Endothelial cell of umbilical vein (primary cell): Measurements from ENCODE around the gene LEO1. TPM values are rescaled to one million over a fixed set of nuclear protein-coding genes. Genes with fewer than 3 reads are reported as not detected.

Experiments used
- BruUV-seq: library from RNA; stranded (reverse); fragments of 400-500 nt; replicated peaks from 2 replicates; lab custom pipeline; 2021; lab: Mats Ljungman, UMichigan
- CTCF ChIA-PET: fragments of 300-600, 350-600 bp; sonication (Branson Sonifier 250); formaldehyde crosslinking; loops from one replicate; lab custom pipeline; 2021; ENCODE audit warnings: antibody characterized with exemption, inconsistent platforms; lab: Charles Lee
- POLR2A ChIA-PET: fragments of 300-600, 350-600 bp; sonication (Branson Sonifier 250); formaldehyde crosslinking; loops from one replicate; lab custom pipeline; 2021; ENCODE audit warnings: antibody characterized with exemption, inconsistent platforms; lab: Charles Lee
- DNase-seq: peaks from one replicate; pipeline ENCODE4 v3.0.0-alpha.2; 2011; ENCODE audit warnings: low read depth, low spot score
- FAIRE-seq: peaks from 2 replicates; lab custom pipeline; 2011; peaks lifted over from hg19 to GRCh38; lab: Jason Lieb, UNC
- H2AFZ ChIP-seq: 2 replicates; pipeline ENCODE4 v1.6.0; 2012; ENCODE audit warnings: low read depth, low read length, control low read depth, inconsistent platforms
- H3K27ac ChIP-seq: 2 replicates; pipeline ENCODE4 v1.5.1; 2011; ENCODE audit warnings: low read depth, mild to moderate bottlenecking, control low read depth, low read length, moderate library complexity; ENCODE audit not compliant: insufficient read depth
- H3K27me3 ChIP-seq, 2 experiments: 2 replicates each; pipeline versions ENCODE4 v1.6.0 to v1.6.1; 2011; ENCODE audit warnings: low read length in 2 of 2, mixed read lengths in 1 of 2; ENCODE audit not compliant: control insufficient read depth in 2 of 2, insufficient read depth in 2 of 2
- H3K36me3 ChIP-seq, 2 experiments: 2 replicates in 1 of 2; 3 replicates in 1 of 2; pipeline ENCODE4 v1.5.1; 2011; ENCODE audit warnings: low read length in 2 of 2, mild to moderate bottlenecking in 1 of 2, moderate library complexity in 1 of 2; ENCODE audit not compliant: control insufficient read depth in 2 of 2, insufficient read depth in 2 of 2; ENCODE audit errors: extremely low read depth in 1 of 2
- H3K4me1 ChIP-seq: 3 replicates; pipeline ENCODE4 v1.5.1; 2011; ENCODE audit warnings: mild to moderate bottlenecking, low read length; ENCODE audit not compliant: control insufficient read depth, insufficient read depth; ENCODE audit errors: extremely low read depth
- H3K4me2 ChIP-seq: 2 replicates; pipeline ENCODE4 v1.6.1; 2011; ENCODE audit warnings: low read length, control low read depth, mixed read lengths; ENCODE audit not compliant: insufficient read depth
- H3K4me3 ChIP-seq, 3 experiments: fragments of 200-600 bp in 1 of 3; sonication (generic), shearing (Covaris generic) in 1 of 3; replicated peaks in 1 of 3; 2 replicates each; pipeline ENCODE4 v1.5.1; 2011 to 2016; ENCODE audit warnings: control low read depth in 3 of 3, low read length in 3 of 3, mild to moderate bottlenecking in 2 of 3, inconsistent platforms in 1 of 3, low read depth in 1 of 3, moderate library complexity in 1 of 3; ENCODE audit not compliant: insufficient read depth in 1 of 3
- H3K79me2 ChIP-seq: 2 replicates; pipeline ENCODE4 v1.6.0; 2012; ENCODE audit warnings: low read length, inconsistent platforms; ENCODE audit not compliant: control insufficient read depth, insufficient read depth
- H3K9ac ChIP-seq: replicated peaks from 2 replicates; pipeline ENCODE3; 2011; ENCODE audit warnings: low read length, control low read depth; ENCODE audit not compliant: insufficient read depth; ENCODE audit errors: extremely low read depth
- H3K9me1 ChIP-seq: replicated peaks from 3 replicates; pipeline ENCODE4 v1.6.0; 2011; ENCODE audit warnings: mild to moderate bottlenecking, low read length; ENCODE audit not compliant: control insufficient read depth, insufficient read depth; ENCODE audit errors: extremely low read depth
- H3K9me3 ChIP-seq: replicated peaks from 2 replicates; pipeline ENCODE4 v1.5.1; 2012; ENCODE audit warnings: low read length, inconsistent platforms; ENCODE audit not compliant: control insufficient read depth, insufficient read depth
- H4K20me1 ChIP-seq: replicated peaks from 2 replicates; pipeline ENCODE3; 2011; ENCODE audit warnings: mild to moderate bottlenecking, low read length; ENCODE audit not compliant: control insufficient read depth, insufficient read depth; ENCODE audit errors: extremely low read depth
- EZH2 ChIP-seq: IDR thresholded peaks from 2 replicates; pipeline ENCODE4 v1.6.1; 2012; ENCODE audit warnings: borderline replicate concordance, low read depth, mild to moderate bottlenecking, moderate library complexity, low read length, inconsistent platforms; ENCODE audit not compliant: severe bottlenecking
- FOS ChIP-seq: IDR thresholded peaks from 2 replicates; pipeline ENCODE4 v1.6.1; 2011; ENCODE audit warnings: mild to moderate bottlenecking, low read length, moderate library complexity, borderline replicate concordance; ENCODE audit not compliant: insufficient read depth
- GATA2 ChIP-seq: IDR thresholded peaks from 2 replicates; pipeline ENCODE4 v1.7.0; 2011; ENCODE audit warnings: low read depth, mild to moderate bottlenecking, moderate library complexity, mixed read lengths, low read length; ENCODE audit not compliant: insufficient read length, insufficient read depth
- JUN ChIP-seq: IDR thresholded peaks from 2 replicates; pipeline ENCODE4 v1.6.1; 2011; ENCODE audit warnings: borderline replicate concordance, low read depth; ENCODE audit not compliant: insufficient read length, insufficient read depth
- MYC ChIP-seq: IDR thresholded peaks from one replicate; pipeline ENCODE4 v1.6.1; 2011; ENCODE audit warnings: mild to moderate bottlenecking, low read depth, low read length
- POLR2A ChIP-seq: IDR thresholded peaks from 2 replicates; pipeline ENCODE4 v1.6.1; 2012; ENCODE audit warnings: low read depth, mild to moderate bottlenecking, control low read depth, low read length
- POLR2AphosphoS5 ChIP-seq: IDR thresholded peaks from 2 replicates; pipeline ENCODE4 v1.6.1; 2012; ENCODE audit warnings: low read depth, mild to moderate bottlenecking, control low read depth, low read length, moderate library complexity; ENCODE audit not compliant: insufficient read depth
- dilution Hi-C: fragments of 300-500 bp; cut with MboI; formaldehyde crosslinking; loops from one replicate; pipeline ENCODE4 v1.15.0; 2019; ENCODE audit warnings: low sequenced_read_pairs; ENCODE audit not compliant: extremely low pct_ligation_motif_present
- intact Hi-C: fragments of 100-400 bp; cut with micrococcal nuclease; formaldehyde crosslinking; loops from one replicate; pipeline ENCODE4 v1.10.0; 2022
- polyA plus RNA-seq, 4 experiments: library from polyadenylated mRNA; depleted of rRNA in 3 of 4; stranded (reverse) in 3 of 4; unstranded in 1 of 4; fragments of >200 nt; gene quantifications; 2 replicates each; pipeline versions ENCODE4 v1.2.1 to v1.2.3, GENCODE V29; 2011 to 2012; ENCODE audit warnings: missing spikeins in 1 of 4
- total RNA-seq: library from RNA; stranded (reverse); gene quantifications from 2 replicates; pipeline ENCODE4 v1.2.3, GENCODE V29; 2021
- TF ChIP-seq, protein P1 (sequence below): IDR thresholded peaks from 2 replicates; pipeline ENCODE4 v1.6.1; 2011; ENCODE audit not compliant: insufficient read depth, insufficient read length
- TF ChIP-seq, protein P2 (sequence below), 2 donors: IDR thresholded peaks; 1 replicate in 1 of 2; 2 replicates in 1 of 2; pipeline ENCODE4 v1.5.1; 2011; ENCODE audit warnings: low read length in 2 of 2, mild to moderate bottlenecking in 2 of 2, moderate library complexity in 2 of 2, control low read depth in 1 of 2, inconsistent platforms in 1 of 2, low read depth in 1 of 2; ENCODE audit not compliant: insufficient read depth in 1 of 2; ENCODE audit errors: extremely low read depth in 1 of 2

Gene LEO1
- total and polyA plus RNA-seq, 2 donors (not counting 3 experiments of a cell fraction or from before 2014, with no cell fraction given): 1.3 to 28.0 TPM

DNA sequence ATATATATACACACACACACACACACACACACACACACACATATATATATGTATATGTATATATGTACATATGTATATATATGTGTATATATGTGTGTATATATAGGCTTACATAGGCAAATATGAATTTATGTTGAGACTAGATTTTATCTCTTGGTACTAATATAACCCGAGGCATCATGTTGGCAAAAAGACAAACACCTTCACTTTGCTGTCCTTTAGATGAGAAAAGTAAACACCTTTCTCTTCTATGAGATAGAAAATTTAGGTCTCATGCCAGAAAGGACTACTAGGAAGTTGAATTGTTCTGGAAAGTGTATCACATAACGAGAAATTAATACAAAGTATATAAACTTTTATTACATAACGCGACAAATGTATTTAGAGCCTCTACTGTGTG lies 19.6 kb upstream of the LEO1 start:
- H3K9me1 ChIP-seq: no peaks in the 10 kb centered on the region
- H3K9me3 ChIP-seq: no peaks in the 10 kb centered on the region
- ChIA-PET POLR2A (no interaction called here), CTCF (interaction anchor here (1.2 kb wide), 1 partner anchor 87 kb away, joined by 3 read pairs; no protein-coding TSS in a partner anchor)
- no peak overlapping the region for H3K27ac ChIP-seq
- TF ChIP-seq MYC (no peak), JUN (no peak), GATA2 (no peak), FOS (no peak), POLR2A (no peak), POLR2AphosphoS5 (no peak), EZH2 (no peak)
- TF ChIP-seq, protein P1, sequence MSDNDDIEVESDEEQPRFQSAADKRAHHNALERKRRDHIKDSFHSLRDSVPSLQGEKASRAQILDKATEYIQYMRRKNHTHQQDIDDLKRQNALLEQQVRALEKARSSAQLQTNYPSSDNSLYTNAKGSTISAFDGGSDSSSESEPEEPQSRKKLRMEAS: no peak
- TF ChIP-seq, protein P2, sequence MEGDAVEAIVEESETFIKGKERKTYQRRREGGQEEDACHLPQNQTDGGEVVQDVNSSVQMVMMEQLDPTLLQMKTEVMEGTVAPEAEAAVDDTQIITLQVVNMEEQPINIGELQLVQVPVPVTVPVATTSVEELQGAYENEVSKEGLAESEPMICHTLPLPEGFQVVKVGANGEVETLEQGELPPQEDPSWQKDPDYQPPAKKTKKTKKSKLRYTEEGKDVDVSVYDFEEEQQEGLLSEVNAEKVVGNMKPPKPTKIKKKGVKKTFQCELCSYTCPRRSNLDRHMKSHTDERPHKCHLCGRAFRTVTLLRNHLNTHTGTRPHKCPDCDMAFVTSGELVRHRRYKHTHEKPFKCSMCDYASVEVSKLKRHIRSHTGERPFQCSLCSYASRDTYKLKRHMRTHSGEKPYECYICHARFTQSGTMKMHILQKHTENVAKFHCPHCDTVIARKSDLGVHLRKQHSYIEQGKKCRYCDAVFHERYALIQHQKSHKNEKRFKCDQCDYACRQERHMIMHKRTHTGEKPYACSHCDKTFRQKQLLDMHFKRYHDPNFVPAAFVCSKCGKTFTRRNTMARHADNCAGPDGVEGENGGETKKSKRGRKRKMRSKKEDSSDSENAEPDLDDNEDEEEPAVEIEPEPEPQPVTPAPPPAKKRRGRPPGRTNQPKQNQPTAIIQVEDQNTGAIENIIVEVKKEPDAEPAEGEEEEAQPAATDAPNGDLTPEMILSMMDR (IDR thresholded peaks at IDR 0.05; ENCODE audit: extremely low read depth in 1 of 2, insufficient read depth in 1 of 2, low read depth in 1 of 2, low read length in 2 of 2): no peak
- no peaks in the 10 kb centered on the region for H3K79me2 ChIP-seq
- H3K27me3 ChIP-seq: no peaks in the 10 kb centered on the region
- FAIRE-seq (no peak), DNase-seq (no peak)
- no peaks in the 10 kb centered on the region for H3K36me3 ChIP-seq
- H4K20me1 ChIP-seq: no peaks in the 10 kb centered on the region
- dilution Hi-C loops (no loop called here), intact Hi-C loops (no loop called here)
- H3K9ac ChIP-seq: no peak overlapping the region
- no peak overlapping the region for H3K4me3 ChIP-seq
- no TSS peak for BruUV-seq
- H2AFZ ChIP-seq: no peak overlapping the region
- H3K4me1 ChIP-seq: peaks cover 20% of the 10 kb centered on the region
- no peak overlapping the region for H3K4me2 ChIP-seq
